GM21786 (cell line): ENCODE data around the gene HSD17B10.
A peak's percentile ranks its signal among the peaks of the same experiment; 100 is the strongest.
"Not testable (repeated sequence)": the region's sequence is repeated elsewhere in the genome, so short reads cannot be mapped to it uniquely, and the experiment has no call there.

Experiments used
- ATAC-seq: cut with Tn5 transposase; IDR thresholded peaks from one replicate; pipeline ENCODE4 v1.9.1; 2021; ENCODE audit not compliant: unreplicated experiment

Gene HSD17B10

GRCh38 chrX:53433651-53434639 is at the start of gene HSD17B10:
TSS of gene HSD17B10 (minus strand) at chrX:53434370. CDS start at chrX:53434345, 25 bp downstream.
- ATAC-seq = peak; percentile 92

GRCh38 chrX:53483416-53483815 is 49.2 kb upstream of the HSD17B10 start:
- ATAC-seq = no peak

DNA sequence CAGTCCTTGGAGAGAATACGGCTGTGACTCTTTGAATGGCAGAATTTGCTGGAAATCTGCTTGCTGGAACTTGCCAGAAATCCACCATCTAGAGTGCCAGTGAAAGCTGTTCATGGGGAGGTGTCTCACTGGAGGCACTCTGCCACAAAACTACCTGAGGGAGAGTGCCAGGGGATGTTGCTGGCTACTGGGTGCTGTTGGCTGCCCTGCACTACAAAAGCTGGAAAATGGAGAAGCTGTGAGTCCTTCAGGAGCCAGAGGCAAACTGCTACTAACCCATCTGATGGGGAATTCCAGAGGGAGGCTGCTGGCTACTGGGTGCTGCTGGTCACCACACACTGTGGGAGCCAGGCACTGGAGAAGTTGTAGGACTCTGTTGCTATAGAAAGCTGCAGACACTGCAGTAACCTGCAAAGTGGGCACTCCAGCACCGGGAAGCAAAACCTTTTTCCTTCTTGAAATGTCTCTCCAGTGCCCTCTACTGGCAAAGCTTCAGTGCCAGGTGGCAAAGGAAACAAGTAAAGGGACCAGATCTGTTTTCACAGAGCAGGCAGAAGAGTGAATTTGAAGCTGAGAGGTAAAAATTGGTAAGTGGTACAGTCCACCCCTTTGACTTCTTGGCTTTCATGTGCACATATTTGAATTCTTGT is 47.8 kb upstream of the HSD17B10 start:
- ATAC-seq = no peak

DNA sequence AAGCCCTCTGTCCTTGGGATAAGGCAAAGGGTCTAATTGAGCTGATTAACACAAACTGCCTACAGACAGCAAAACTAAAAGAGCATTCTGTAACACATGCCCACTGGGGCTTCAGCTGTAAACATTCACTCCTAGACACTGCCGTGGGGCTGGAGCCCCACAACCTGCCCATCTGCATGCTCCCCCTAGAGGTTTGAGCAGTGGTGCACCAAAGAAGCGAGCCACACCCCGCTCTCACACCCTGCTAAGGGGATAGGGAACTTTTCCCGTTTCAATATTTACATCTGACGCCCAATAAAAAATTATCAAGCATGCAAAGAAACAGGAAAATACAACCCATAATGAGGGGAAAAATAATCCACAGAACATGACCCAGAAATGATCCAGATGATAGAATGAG is 46.9 kb upstream of the HSD17B10 start:
- no peak for ATAC-seq

GRCh38 chrX:53479301-53479700 is 45.1 kb upstream of the HSD17B10 start:
- ATAC-seq = no peak

GRCh38 chrX:53476371-53476770 is 42.2 kb upstream of the HSD17B10 start:
- no peak for ATAC-seq

GRCh38 chrX:53474707-53475106 is 40.5 kb upstream of the HSD17B10 start:
- no peak for ATAC-seq

- ATAC-seq = no peak
Measured at GRCh38 chrX:53471346-53471745, 37.2 kb upstream of the HSD17B10 start.

DNA sequence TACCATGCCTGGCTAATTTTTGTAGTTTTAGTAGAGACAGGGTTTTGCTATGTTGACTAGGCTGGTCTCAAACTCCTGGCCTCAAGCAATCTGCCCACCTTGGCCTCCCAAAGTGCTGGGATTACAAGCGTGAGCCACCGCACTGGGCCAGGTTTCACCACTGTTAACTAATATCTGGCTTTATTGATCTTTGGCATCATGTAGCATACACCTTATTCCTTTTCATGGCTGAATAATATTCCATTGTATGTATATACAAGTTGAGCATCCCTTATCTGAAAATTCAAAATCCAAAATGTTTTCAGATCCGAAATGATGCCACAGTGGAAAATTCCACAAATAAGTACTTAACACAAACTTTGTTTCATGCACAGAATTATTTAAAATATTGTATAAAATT is 34.5 kb upstream of the HSD17B10 start:
- not testable (repeated sequence) for ATAC-seq

- no peak for ATAC-seq
Measured at GRCh38 chrX:53458082-53458481, 23.9 kb upstream of the HSD17B10 start.

- ATAC-seq = no peak
Measured at GRCh38 chrX:53456254-53456653, 22.1 kb upstream of the HSD17B10 start.

- ATAC-seq = no peak
Measured at GRCh38 chrX:53452812-53453211, 18.6 kb upstream of the HSD17B10 start.

DNA sequence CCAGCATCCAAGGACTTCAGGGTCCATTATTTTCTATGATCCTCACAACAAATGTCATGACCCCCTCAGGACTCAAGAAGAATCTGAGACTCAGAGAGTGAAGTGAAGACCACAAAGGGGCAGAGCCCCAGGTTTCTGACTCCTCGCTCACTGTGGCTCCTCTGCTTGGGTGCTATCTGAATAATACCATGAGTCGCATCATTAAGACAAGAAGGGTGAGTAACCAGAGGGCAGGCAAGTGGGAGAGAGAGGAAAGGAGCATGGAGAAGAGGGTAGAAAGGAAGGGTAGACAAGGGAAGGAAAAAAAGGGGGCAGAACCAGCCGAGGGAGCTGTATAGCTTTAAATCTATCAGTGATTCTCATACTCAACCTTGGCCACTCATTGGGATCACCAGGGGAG is 15.5 kb upstream of the HSD17B10 start:
- no peak for ATAC-seq

- no peak for ATAC-seq
Measured at GRCh38 chrX:53447441-53447840, 13.3 kb upstream of the HSD17B10 start.

- ATAC-seq = no peak
Measured at GRCh38 chrX:53445977-53446376, 11.8 kb upstream of the HSD17B10 start.

- no peak for ATAC-seq
Measured at GRCh38 chrX:53442322-53442631, 8.1 kb upstream of the HSD17B10 start.

DNA sequence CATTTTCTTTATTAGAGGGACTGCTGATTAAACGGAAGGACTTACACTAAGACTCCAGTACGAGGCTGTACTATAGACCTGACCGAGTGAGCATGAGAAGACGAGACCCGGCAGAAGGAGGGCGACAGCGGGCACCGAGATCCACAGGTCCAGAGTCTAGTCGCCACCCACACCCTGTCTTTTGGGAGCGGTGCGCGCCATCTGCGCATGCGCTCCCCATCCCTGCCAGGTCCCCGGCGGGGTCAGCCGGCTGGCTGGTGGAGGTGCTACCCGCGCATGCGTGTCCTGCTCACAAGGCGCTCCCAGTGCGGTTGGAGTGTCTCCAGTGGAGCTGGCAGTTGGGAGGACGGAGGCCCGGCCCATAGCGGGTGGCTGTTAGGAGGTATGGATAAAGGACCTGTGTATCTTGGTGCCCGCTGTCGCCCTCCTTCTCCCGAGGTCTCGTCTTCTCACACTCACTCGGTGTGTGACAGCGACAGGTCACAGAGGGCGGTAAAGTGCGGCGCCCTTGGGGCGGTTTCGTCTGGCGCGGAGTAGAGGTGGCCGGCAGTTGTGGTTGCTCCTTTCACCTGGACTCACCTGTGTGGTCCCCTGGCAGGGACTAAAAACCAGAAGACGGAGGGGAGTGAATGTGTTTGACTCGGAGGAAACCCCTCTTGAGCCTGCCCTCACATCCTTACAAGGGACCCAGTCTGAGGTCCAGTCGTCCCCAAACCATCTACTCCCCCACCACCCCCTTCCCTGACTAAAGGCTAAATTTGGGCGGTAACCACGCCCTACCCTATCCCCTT is 7.6 kb upstream of the HSD17B10 start:
- peak; percentile 68 for ATAC-seq

DNA sequence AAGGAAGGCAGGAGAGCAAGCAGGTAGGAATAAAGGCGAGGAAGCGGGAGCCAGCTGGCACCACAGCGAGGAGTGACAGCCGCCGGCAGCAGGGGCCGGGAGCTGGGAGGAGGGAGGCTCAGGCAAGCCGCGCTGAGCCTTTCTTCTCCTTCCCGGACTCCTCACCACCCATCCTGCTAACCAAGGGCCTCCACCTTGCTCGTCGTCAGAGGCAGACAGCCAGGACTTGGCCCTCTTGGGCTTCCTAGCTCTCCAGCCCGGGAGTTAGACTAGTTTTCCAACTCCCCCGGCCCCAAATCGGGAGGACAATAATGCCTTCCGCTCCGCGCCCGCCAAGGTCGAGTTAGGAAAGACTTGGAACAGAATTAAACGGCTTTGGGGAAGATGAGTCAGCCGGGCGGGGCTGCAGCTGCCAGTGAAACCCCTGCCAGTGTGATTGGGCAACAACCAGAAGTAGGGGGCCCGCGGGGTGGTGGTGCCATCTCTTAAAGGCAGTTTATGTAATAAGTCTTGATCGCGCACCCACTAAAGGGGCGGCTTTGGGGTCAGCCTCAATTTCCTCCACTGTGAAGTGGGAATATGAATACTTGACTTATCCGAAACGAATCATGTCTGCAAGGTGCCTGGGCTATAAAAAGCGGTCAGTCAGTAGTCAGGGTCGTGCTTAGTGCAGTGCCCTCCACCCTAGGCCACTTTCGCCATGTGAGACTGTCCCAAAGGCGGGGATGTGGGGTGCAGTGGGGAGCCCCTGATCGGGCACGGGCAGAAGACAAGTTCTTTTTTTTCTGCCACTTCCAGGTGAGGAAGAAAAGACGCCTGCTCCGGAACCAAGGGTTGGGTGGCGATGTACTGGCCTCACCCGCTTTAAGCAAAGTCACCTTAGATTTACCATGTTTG is 6.7 kb upstream of the HSD17B10 start:
- ATAC-seq = no peak

- ATAC-seq = no peak
Measured at GRCh38 chrX:53440101-53440500, 5.9 kb upstream of the HSD17B10 start.

DNA sequence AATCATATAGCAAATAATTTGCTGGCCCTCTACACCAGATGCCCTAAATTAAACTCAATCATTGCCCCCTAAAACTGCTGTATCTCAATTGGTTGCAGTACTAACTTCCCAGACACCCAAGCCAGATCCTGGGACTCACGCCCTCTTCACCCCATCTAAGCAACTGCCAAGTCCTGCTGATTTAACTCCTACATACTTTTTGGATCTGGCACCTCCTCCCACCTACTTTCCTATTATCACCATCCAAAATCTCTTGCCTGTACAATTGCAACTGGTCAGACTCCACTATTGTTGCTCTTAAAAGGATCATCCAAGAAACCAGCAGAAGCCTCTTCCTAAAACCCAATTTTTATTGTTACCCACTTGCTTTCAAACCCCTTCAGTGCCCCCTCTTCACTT is 4.7 kb upstream of the HSD17B10 start:
- ATAC-seq = no peak
